NCI-H187 (cell line): Measurements from ENCODE around the gene TP53BP1.

Source experiments
- DNase-seq, 2 experiments: peaks; one replicate each; lab custom pipeline; 2025; lab: John Stamatoyannopoulos, UW

TP53BP1 gene

GRCh38 chr15:43518197-43518761, 25.3 kb upstream of the TP53BP1 start:
- DNase-seq = peak; percentile 4 to 41

DNA sequence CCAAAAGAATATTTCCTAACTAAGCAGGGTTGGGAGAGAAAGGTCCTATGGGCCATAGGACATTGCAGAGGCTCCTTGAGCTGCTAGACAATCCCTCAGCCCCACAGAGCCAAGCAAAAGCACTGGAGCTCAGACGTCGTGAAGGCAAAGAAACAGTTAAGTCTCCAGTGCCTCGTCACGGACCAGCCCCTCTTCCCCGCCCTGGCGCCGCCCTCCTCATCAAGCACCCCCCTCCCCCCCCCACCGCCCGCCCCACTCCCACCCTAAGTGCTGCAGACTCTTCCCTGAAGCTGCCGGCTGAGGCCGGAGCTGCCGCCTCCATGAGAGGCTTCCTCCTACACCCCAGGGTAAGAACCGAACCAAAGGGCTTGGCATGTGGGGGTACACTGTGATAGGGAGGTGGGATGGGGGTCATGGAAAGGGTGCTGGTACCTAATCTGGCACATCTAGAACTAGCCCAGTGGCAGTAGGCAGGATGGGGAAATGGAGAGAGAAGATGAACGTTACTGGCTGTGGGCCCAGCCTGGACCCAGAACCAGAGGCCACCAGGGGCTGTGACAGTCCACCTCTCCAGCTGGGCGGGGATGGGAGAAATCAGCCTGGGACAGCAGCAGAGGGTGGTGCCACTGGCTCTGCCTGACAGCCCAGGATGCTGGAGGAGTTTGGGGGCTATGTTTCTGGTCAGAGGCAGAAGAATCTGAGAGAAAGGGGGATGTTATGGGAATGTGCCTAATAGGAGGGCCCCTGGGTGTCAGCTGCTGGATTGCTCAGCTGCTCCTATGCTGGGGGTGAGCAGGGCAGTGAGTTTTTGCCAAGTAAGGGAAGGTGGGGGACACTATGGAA, 24.6 kb upstream of the TP53BP1 start, which contains the start of gene MAP1A:
TSS of gene MAP1A (plus strand) at position 255 of the 843 bp plus-strand sequence. CDS start 3,866 bp downstream, outside the sequence.
- DNase-seq = peak in 1 of 2 experiments; percentile 30

- no peak for DNase-seq
These were observed 23.9 kb upstream of the TP53BP1 start for GRCh38 chr15:43516801-43517353.

GRCh38 chr15:43516185-43516584, 23.2 kb upstream of the TP53BP1 start:
- no peak for DNase-seq

DNA sequence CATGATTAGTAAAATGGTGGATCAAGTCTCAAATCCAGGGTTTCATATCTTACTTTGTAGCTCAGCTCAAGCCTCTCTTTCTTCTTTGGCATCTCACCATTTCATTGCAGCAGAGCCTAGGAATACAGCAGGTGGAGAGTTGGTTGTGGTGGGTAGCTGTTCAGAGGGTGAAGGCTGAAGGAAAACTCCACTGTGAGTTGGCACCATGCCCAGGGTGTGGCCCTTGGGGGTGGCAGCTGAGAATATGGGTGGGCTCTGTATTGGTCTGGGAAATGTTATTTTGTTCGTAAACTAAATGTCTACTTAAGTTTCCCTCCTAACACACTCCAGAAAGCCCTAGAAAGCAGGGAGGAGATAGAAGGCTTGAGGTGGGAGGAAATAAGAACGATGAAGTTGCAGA, 22.8 kb upstream of the TP53BP1 start:
- no peak for DNase-seq

- peak in 1 of 2 experiments; percentile 23 for DNase-seq
These were observed 21.5 kb upstream of the TP53BP1 start for GRCh38 chr15:43514241-43515057.

- no peak for DNase-seq
These were observed 20.6 kb upstream of the TP53BP1 start for GRCh38 chr15:43513550-43513949.

- peak in 1 of 2 experiments; percentile 48 for DNase-seq
These were observed 18.3 kb upstream of the TP53BP1 start for GRCh38 chr15:43511012-43511885.

DNA sequence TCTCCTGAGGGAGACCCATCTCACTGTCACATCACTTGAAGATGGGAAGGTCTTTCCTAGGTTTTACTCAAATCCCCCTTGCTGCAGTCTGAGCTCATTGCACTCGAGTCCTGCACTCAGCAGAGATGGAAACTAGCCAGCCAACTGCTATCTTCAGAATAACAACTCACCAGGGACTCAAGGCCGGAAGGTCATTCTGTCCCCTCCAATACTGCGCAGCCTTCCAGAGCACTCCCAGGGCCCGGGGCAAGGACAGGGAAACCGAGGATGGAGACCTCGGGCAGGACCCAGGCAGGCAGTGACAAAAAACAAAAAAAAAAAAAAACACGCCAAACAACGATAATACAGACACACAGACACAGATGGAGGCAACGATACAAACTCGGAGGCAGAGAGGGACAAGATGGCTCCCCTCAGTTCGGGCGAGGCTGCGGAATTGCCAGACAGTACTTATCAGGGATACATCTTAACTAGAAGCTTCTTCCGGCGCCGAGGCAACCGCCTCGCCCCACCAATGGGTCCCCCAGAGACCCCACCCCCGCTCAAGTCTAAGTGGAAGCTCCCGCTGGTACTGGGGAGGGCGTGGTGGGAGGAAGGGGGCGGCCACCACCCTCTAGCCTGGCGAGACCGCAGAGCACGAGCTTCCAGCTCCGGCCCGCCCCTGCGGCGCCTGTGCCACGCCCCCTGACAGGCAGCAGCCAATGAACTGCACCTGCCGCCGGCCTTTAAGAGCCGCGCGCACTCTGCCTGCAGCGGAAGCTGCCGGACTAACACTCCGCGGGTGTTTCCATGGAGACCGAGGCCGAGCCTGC, 17.4 kb upstream of the TP53BP1 start:
- DNase-seq = peak; percentile 79 to 97

- peak in 1 of 2 experiments; percentile 2 for DNase-seq
These were observed 16.8 kb upstream of the TP53BP1 start for GRCh38 chr15:43509660-43510199.

GRCh38 chr15:43508991-43509659, 16.2 kb upstream of the TP53BP1 start:
- DNase-seq = no peak

- DNase-seq = no peak
These were observed 15.5 kb upstream of the TP53BP1 start for GRCh38 chr15:43508421-43508820.

DNA sequence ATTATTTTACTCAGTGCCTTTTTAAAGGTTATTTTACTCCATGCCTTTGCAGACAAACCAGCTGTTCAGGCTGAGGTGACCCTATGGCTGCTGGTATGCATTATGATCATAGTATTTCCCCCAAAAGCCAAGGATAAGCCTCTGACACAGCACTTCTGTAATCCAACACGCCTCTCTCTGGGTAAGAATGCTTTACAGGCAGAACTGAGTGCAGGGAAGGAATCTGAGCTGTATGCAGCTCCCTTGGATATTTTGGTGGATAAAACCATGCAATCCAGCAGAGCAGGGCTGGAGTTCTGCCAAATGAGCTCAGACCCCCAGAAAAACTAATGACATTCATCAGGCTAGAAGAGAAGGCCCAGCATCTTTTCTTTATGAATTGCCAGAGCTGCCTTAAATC, 12.8 kb upstream of the TP53BP1 start:
- DNase-seq = no peak

GRCh38 chr15:43499635-43500034, 6.7 kb upstream of the TP53BP1 start:
- DNase-seq = no peak

DNA sequence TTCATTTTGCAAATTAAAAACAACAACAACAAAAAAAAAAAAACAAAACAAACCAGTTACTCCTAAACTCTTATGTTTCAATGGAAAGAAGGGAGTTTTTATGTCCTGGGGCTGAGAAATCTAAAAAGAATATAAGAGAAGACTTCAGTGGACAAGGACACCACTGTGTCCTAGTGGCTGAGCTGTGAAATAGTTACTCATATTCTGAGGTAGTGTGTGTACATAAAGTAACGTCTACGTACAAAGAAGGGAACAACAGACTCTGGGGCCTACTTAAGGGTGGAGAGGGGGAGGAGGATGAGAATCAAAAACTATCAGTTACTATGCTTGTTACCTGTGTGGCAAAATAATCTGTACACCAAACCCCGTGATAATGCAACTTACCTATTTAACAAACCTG, 6.0 kb upstream of the TP53BP1 start:
- DNase-seq = no peak

DNA sequence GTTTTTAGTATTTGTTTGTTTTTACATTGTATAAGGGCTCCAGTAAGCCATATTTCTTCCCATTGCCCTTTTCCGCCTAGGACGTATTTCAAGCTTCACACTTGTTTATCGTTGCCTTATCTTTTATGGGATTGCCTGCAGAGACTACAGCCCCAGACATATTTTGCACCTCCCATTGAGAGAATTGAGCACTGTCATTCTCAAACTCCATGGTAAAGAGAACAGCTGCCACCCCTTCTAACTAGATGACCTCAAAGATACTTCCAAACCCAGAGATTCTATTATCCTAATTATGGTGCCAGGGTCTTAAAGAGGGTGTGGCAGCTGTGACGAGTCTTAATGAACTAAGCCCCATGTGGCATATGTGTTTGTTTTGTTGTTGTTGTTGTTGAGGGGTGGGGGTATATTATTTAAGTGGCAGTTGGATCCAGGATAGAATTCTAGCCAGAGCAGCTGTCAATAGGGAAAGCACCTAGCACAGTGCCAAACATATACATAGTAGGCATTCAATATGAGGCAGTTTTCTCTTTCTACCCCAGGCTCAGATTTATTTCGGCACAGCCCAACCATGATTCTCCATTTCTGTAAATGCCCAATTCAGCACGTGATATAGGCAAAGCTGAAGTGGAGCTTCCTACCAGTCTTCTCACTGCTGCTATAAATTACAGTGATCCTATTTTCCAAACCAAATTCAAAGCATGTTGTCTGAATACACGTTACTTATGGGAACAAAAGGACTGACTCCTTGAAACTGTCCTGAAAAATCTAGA, 932 bp upstream of the TP53BP1 start:
- no peak for DNase-seq

DNA sequence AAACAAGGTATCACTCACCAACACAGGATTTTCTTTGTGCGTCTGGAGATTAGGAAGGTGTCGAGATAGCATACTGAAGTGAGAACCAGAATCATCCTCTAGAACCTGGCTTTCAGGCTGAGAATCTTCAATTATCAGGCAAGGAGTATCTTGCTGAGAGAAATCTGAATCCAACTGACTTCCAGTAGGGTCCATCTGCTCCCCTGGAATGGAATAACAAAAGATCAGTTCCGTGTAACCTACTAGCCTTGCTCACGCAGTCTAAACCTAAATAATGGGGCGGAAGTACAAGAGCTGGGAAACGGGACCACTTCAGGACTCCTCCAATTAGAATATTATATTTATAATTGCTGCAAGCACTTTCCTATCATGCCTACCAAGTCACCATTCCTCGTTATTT, 690 bp downstream of the TP53BP1 start:
- DNase-seq = no peak

DNA sequence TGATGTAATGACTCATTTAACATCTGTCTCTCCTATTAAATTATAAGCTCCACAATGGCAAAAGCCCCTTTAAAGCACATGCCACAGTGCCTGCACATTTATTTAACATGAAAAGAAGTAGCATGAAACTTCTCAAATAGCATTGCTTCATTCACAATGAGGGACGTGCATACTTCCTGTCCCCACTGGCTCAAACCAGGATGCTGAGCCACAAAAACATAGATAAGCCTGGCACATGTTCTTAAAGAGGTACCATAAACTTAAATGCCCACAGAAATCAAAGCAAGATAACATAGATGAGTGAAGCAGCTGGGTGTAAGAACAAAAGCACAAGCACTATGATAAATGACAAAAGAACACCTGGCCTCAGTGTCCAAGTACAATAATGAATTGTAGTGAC, 3.8 kb downstream of the TP53BP1 start:
- no peak for DNase-seq

- DNase-seq = no peak
These were observed 4.2 kb downstream of the TP53BP1 start for GRCh38 chr15:43488790-43489189.
